H1 (cell line): Measurements from ENCODE around the gene L2HGDH. TPM values are rescaled to one million over a fixed set of nuclear protein-coding genes. Genes with fewer than 3 reads are reported as not detected.

Experiments used
- GTF2F1 ChIP-seq: IDR thresholded peaks from 2 replicates; pipeline ENCODE4 v1.6.1; 2012; ENCODE audit warnings: low read depth, low read length, improper control_type of control experiment, borderline replicate concordance
- KDM4A ChIP-seq: IDR thresholded peaks from one replicate; pipeline ENCODE4 v1.7.1; 2012; ENCODE audit warnings: low read depth, mild to moderate bottlenecking, moderate library complexity, low read length, inconsistent platforms; ENCODE audit not compliant: severe bottlenecking
- POLR2A ChIP-seq, 2 experiments: IDR thresholded peaks; 1 replicate in 1 of 2; 2 replicates in 1 of 2; pipeline ENCODE4 v1.6.1; 2011; ENCODE audit warnings: low read depth in 2 of 2, low read length in 2 of 2, mild to moderate bottlenecking in 2 of 2; ENCODE audit errors: control extremely low read depth in 1 of 2
- RNF2 ChIP-seq: fragments of 200-900, 300-1000 bp; sonication (generic); IDR thresholded peaks from 2 replicates; pipeline ENCODE4 v1.7.1; 2016; ENCODE audit warnings: borderline replicate concordance, low read depth, mild to moderate bottlenecking, antibody characterized with exemption, low read length; ENCODE audit not compliant: poor library complexity, severe bottlenecking; ENCODE audit errors: missing control alignments
- polyA plus RNA-seq, 7 experiments: library from polyadenylated mRNA; depleted of rRNA in 3 of 7; stranded (reverse) in 5 of 7; unstranded in 2 of 7; fragments of >200 nt in 5 of 7; fragments of 200-250 nt in 2 of 7; gene quantifications; 1 replicate in 5 of 7; 2 replicates in 1 of 7; 4 replicates in 1 of 7; pipeline versions ENCODE4 v1.2.1 to v1.2.3, GENCODE V29; 2011 to 2013; ENCODE audit warnings: missing spikeins in 2 of 7, mixed read lengths in 2 of 7
- total RNA-seq: library from RNA; stranded (reverse); fragmentation: NEBNext Ultra II Directional; extraction: Animal tissue kit (Norgen Biotek cat#: 25700); gene quantifications from 2 replicates; pipeline ENCODE4 v1.2.1, GENCODE V29; 2021
- TF ChIP-seq, protein P1 (sequence below): IDR thresholded peaks from 2 replicates; pipeline ENCODE4 v1.6.1; 2012; ENCODE audit warnings: low read length, inconsistent platforms

The L2HGDH gene
- total and polyA plus RNA-seq, 2 of the 8 experiments (the other 6 are each of a cell fraction or from before 2014, with no cell fraction given): 12.2 to 28.6 TPM

DNA sequence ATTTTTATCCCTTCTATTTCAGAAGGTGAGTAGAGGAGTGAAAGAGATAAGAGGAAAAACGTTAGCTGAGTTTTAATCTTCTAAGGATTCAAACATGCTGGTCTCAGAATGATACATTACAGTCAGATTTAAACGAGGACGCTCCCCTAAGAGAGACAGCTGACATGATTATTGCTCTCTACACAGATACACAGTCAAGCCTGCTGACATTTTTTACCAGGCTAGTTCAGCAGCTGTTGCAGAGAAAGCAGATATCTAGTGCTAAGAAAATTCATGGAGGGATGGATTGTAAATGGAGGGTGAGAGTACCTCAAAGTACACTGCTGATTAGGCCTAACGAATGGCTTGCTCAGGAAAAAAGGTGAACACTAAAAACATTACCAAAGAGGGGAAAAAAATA lies 48.7 kb downstream of the L2HGDH start (continued):
- TF ChIP-seq GTF2F1 (no peak), POLR2A (IDR thresholded peaks at IDR 0.05; ENCODE audit: control extremely low read depth in 1 of 2, low read depth in 2 of 2, low read length in 2 of 2) (no peak), KDM4A (no peak), RNF2 (no peak)
- TF ChIP-seq, protein P1, sequence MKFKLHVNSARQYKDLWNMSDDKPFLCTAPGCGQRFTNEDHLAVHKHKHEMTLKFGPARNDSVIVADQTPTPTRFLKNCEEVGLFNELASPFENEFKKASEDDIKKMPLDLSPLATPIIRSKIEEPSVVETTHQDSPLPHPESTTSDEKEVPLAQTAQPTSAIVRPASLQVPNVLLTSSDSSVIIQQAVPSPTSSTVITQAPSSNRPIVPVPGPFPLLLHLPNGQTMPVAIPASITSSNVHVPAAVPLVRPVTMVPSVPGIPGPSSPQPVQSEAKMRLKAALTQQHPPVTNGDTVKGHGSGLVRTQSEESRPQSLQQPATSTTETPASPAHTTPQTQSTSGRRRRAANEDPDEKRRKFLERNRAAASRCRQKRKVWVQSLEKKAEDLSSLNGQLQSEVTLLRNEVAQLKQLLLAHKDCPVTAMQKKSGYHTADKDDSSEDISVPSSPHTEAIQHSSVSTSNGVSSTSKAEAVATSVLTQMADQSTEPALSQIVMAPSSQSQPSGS: no peak
